SK-N-SH (cell line): Measurements from ENCODE around the gene MAP2K5. TPM values are rescaled to one million over a fixed set of nuclear protein-coding genes. Genes with fewer than 3 reads are reported as not detected.

Source experiments
- CTCF ChIA-PET: fragments of 300-600, 350-600 bp; formaldehyde crosslinking; extraction: SDS; loops from one replicate; lab custom pipeline; 2021; lab: Yijun Ruan, JAX
- POLR2A ChIA-PET: fragments of 350-600 bp; sonication (Branson Sonifier 250); formaldehyde crosslinking; extraction: SDS; loops from one replicate; lab custom pipeline; 2020; ENCODE audit warnings: antibody characterized with exemption, inconsistent platforms; lab: Yijun Ruan, JAX
- DNase-seq: peaks from one replicate; pipeline ENCODE4 v3.0.0; 2012
- H2AFZ ChIP-seq: fragments of 200-600 bp; sonication (generic); 2 replicates; pipeline ENCODE4 v1.8.1; 2016; ENCODE audit warnings: antibody characterized with exemption, mild to moderate bottlenecking, low read depth
- H3F3A ChIP-seq: fragments of 200-600 bp; sonication (generic); replicated peaks from 2 replicates; pipeline ENCODE3; 2016; ENCODE audit warnings: antibody characterized with exemption, mild to moderate bottlenecking; ENCODE audit not compliant: insufficient read depth
- H3K27ac ChIP-seq, 2 experiments: fragments of 200-500 bp in 1 of 2; fragments of 200-600 bp in 1 of 2; sonication (Bioruptor generic) in 1 of 2; sonication (generic), shearing (Covaris generic) in 1 of 2; 2 replicates each; pipeline versions ENCODE4 v1.5.1 to v1.6.1; 2014 to 2016; ENCODE audit warnings: low read depth in 2 of 2, inconsistent platforms in 1 of 2, low read length in 1 of 2, mild to moderate bottlenecking in 1 of 2, mixed read lengths in 1 of 2
- H3K27me3 ChIP-seq: fragments of 200-600 bp; sonication (generic), shearing (Covaris generic); 2 replicates; pipeline ENCODE4 v1.6.1; 2016; ENCODE audit warnings: mixed run types; ENCODE audit not compliant: insufficient read depth
- H3K36me3 ChIP-seq, 2 experiments: fragments of 200-500 bp in 1 of 2; fragments of 200-600 bp in 1 of 2; sonication (Bioruptor generic) in 1 of 2; sonication (generic) in 1 of 2; replicated peaks in 1 of 2; 2 replicates each; pipeline versions ENCODE3 to v1.5.1; 2014 to 2016; ENCODE audit warnings: low read length in 1 of 2, mild to moderate bottlenecking in 1 of 2; ENCODE audit not compliant: insufficient read depth in 2 of 2, control insufficient read depth in 1 of 2
- H3K4me1 ChIP-seq, 2 experiments: fragments of 200-500 bp in 1 of 2; fragments of 200-600 bp in 1 of 2; sonication (Bioruptor generic) in 1 of 2; sonication (generic), shearing (Covaris generic) in 1 of 2; 2 replicates each; pipeline versions ENCODE4 v1.5.1 to v1.6.1; 2014 to 2016; ENCODE audit warnings: low read depth in 1 of 2, low read length in 1 of 2, mixed run types in 1 of 2; ENCODE audit not compliant: insufficient read depth in 2 of 2, control insufficient read depth in 1 of 2
- H3K4me2 ChIP-seq: fragments of 200-600 bp; sonication (generic), shearing (Covaris generic); 2 replicates; pipeline ENCODE4 v1.6.1; 2017; ENCODE audit warnings: mixed run types
- H3K4me3 ChIP-seq, 2 experiments: fragments of 200-500 bp in 1 of 2; fragments of 200-600 bp in 1 of 2; sonication (Bioruptor generic) in 1 of 2; sonication (generic), shearing (Covaris generic) in 1 of 2; 2 replicates each; pipeline versions ENCODE4 v1.5.1 to v1.8.1; 2014 to 2016; ENCODE audit warnings: low read depth in 2 of 2, inconsistent platforms in 1 of 2, low read length in 1 of 2, mild to moderate bottlenecking in 1 of 2, mixed read lengths in 1 of 2, moderate library complexity in 1 of 2
- H3K79me2 ChIP-seq: fragments of 200-600 bp; sonication (generic); 2 replicates; pipeline ENCODE4 v1.8.1; 2017; ENCODE audit warnings: mild to moderate bottlenecking; ENCODE audit not compliant: insufficient read depth
- H3K9ac ChIP-seq: fragments of 200-600 bp; sonication (generic); 2 replicates; pipeline ENCODE4 v1.6.1; 2017; ENCODE audit warnings: mixed run types
- H3K9me2 ChIP-seq: fragments of 200-600 bp; sonication (generic); 2 replicates; pipeline ENCODE4 v1.6.1; 2017; ENCODE audit warnings: mixed run types
- H3K9me3 ChIP-seq: fragments of 200-600 bp; sonication (generic); 2 replicates; pipeline ENCODE4 v1.6.1; 2017; ENCODE audit warnings: mixed run types, mild to moderate bottlenecking, moderate library complexity
- H4K20me1 ChIP-seq: fragments of 200-600 bp; sonication (generic); 2 replicates; pipeline ENCODE4 v1.6.1; 2017; ENCODE audit warnings: mild to moderate bottlenecking, mixed run types; ENCODE audit not compliant: insufficient read depth
- CHD2 ChIP-seq: fragments of 150-350 bp; IDR thresholded peaks from 2 replicates; pipeline ENCODE4 v1.6.1; 2018; ENCODE audit warnings: low read length; ENCODE audit not compliant: partially characterized antibody
- CTCF ChIP-seq: fragments of 200-600 bp; sonication (generic); IDR thresholded peaks from 2 replicates; pipeline ENCODE4 v1.6.1; 2017; ENCODE audit warnings: antibody characterized with exemption, mild to moderate bottlenecking, moderate library complexity
- ELF1 ChIP-seq: IDR thresholded peaks from 2 replicates; pipeline ENCODE4 v1.4.0; 2012
- EP300 ChIP-seq, 2 experiments: IDR thresholded peaks; 2 replicates each; pipeline versions ENCODE4 v1.4.0 to v1.6.1; 2012; ENCODE audit warnings: borderline replicate concordance in 1 of 2, low read depth in 1 of 2, low read length in 1 of 2
- EZH2phosphoT487 ChIP-seq: fragments of 200-600 bp; sonication (generic); IDR thresholded peaks from 2 replicates; pipeline ENCODE4 v1.6.1; 2017; ENCODE audit warnings: low read depth, mixed run types, mild to moderate bottlenecking, antibody characterized with exemption, moderate library complexity, borderline replicate concordance
- FOSL2 ChIP-seq: IDR thresholded peaks from 2 replicates; pipeline ENCODE4 v1.4.0; 2012; ENCODE audit warnings: low read depth, mild to moderate bottlenecking, moderate library complexity, borderline replicate concordance
- FOXJ3 ChIP-seq: sonication (generic); formaldehyde crosslinking; IDR thresholded peaks from 2 replicates; pipeline ENCODE4 v1.5.1; 2020; ENCODE audit warnings: mild to moderate bottlenecking, missing genetic modification reagents
- GABPA ChIP-seq: IDR thresholded peaks from 2 replicates; pipeline ENCODE4 v1.4.0; 2012; ENCODE audit warnings: low read depth, mild to moderate bottlenecking
- GATA2 ChIP-seq: sonication (generic); formaldehyde crosslinking; IDR thresholded peaks from 2 replicates; pipeline ENCODE4 v1.5.0; 2020; ENCODE audit warnings: mild to moderate bottlenecking, missing genetic modification reagents
- MAX ChIP-seq: IDR thresholded peaks from 2 replicates; pipeline ENCODE4 v1.4.0; 2012; ENCODE audit warnings: low read depth
- NFIC ChIP-seq: IDR thresholded peaks from 2 replicates; pipeline ENCODE4 v1.4.0; 2012; ENCODE audit warnings: borderline replicate concordance
- RAD21 ChIP-seq: IDR thresholded peaks from 2 replicates; pipeline ENCODE4 v1.6.1; 2012; ENCODE audit warnings: mild to moderate bottlenecking, low read length
- REST ChIP-seq: IDR thresholded peaks from 2 replicates; pipeline ENCODE4 v1.6.1; 2012; ENCODE audit warnings: mild to moderate bottlenecking, low read depth, low read length, moderate library complexity
- RXRA ChIP-seq: IDR thresholded peaks from 2 replicates; pipeline ENCODE4 v1.4.0; 2012; ENCODE audit warnings: low read depth, mild to moderate bottlenecking, borderline replicate concordance
- SIN3A ChIP-seq: IDR thresholded peaks from 2 replicates; pipeline ENCODE4 v1.6.1; 2012; ENCODE audit warnings: low read depth, mild to moderate bottlenecking, low read length, moderate library complexity, borderline replicate concordance
- SMC3 ChIP-seq: IDR thresholded peaks from 2 replicates; pipeline ENCODE4 v1.6.1; 2012; ENCODE audit warnings: low read depth, low read length, improper control_type of control experiment
- TCF12 ChIP-seq: IDR thresholded peaks from 2 replicates; pipeline ENCODE4 v1.4.0; 2012
- TEAD4 ChIP-seq: IDR thresholded peaks from 2 replicates; pipeline ENCODE4 v1.4.0; 2012; ENCODE audit warnings: mild to moderate bottlenecking, borderline replicate concordance; ENCODE audit not compliant: insufficient read depth
- USF1 ChIP-seq: IDR thresholded peaks from 2 replicates; pipeline ENCODE4 v1.4.0; 2012; ENCODE audit warnings: low read depth, borderline replicate concordance
- ZBTB33 ChIP-seq: IDR thresholded peaks from 2 replicates; pipeline ENCODE4 v1.4.0; 2012; ENCODE audit warnings: low read depth, borderline replicate concordance
- WGBS: methylation state at CpG from one replicate; pipeline ENCODE4 v1.1.6; 2017; ENCODE audit warnings: low lambda C conversion rate; 5-methylcytosine and 5-hydroxymethylcytosine counted together
- polyA plus RNA-seq, 3 experiments: library from polyadenylated mRNA; depleted of rRNA; stranded (reverse); fragments of >200 nt; gene quantifications; 2 replicates each; pipeline ENCODE4 v1.2.3, GENCODE V29; 2012

MAP2K5 gene
- polyA plus RNA-seq, 1 of the 3 experiments (the other 2 are of a cell fraction), result 6.2 TPM

- no peak overlapping the region for H3K27ac ChIP-seq
- CTCF ChIA-PET, result no interaction called here
- no peaks in the 10 kb centered on the region for H3F3A ChIP-seq
- no peaks in the 10 kb centered on the region for H3K79me2 ChIP-seq
- no peak overlapping the region for H3K4me3 ChIP-seq
- H3K4me2 ChIP-seq, result no peak overlapping the region
- peaks cover under 1% of the 10 kb centered on the region; the same call in 1 of the 2 replicates for H3K9me3 ChIP-seq
- H3K36me3 ChIP-seq, result peaks cover 0 to 8% of the 10 kb centered on the region in 2 experiments
- DNase-seq, result no peak
- H2AFZ ChIP-seq, result no peak overlapping the region
- no peaks in the 10 kb centered on the region for H3K9me2 ChIP-seq
- 86% methylated on average over 3 of the region's 3 CpGs for WGBS
- no peaks in the 10 kb centered on the region for H3K4me1 ChIP-seq
- H3K27me3 ChIP-seq, result no peaks in the 10 kb centered on the region
- no peak for TF ChIP-seq CHD2
- no peak for TF ChIP-seq ELF1
- no peak for TF ChIP-seq TCF12
- no peak for TF ChIP-seq FOSL2
- no peak for TF ChIP-seq NFIC
- no peak for TF ChIP-seq USF1
- no peak for TF ChIP-seq EZH2phosphoT487
- TF ChIP-seq RAD21, result no peak
- TF ChIP-seq TEAD4, result no peak
- no peak for TF ChIP-seq REST
- TF ChIP-seq MAX, result no peak
- TF ChIP-seq RXRA, result no peak
- TF ChIP-seq EP300 (IDR thresholded peaks at IDR 0.05; ENCODE audit: borderline replicate concordance in 1 of 2, low read depth in 1 of 2, low read length in 1 of 2), result no peak
- TF ChIP-seq CTCF, result no peak
- no peak for TF ChIP-seq GATA2 (CRISPR knock-in tag)
- TF ChIP-seq SIN3A, result no peak
- TF ChIP-seq ZBTB33, result no peak
- no peak for TF ChIP-seq SMC3
- no peak for TF ChIP-seq FOXJ3 (CRISPR knock-in tag)
- TF ChIP-seq GABPA, result no peak
- TF ChIP-seq, all 33 proteins: peak for 0
- H4K20me1 ChIP-seq, result no peaks in the 10 kb centered on the region
- POLR2A ChIA-PET, result no interaction called here
- H3K9ac ChIP-seq, result no peak overlapping the region
Observed at GRCh38 chr15:67690936-67691335, 148.4 kb downstream of the MAP2K5 start.
